HepG2 (cell line): Measurements from ENCODE around the gene UTP15. TPM values are rescaled to one million over a fixed set of nuclear protein-coding genes. Genes with fewer than 3 reads are reported as not detected.
A peak's percentile ranks its signal among the peaks of the same experiment; 100 is the strongest.

ENCODE experiments used
- CBX5 ChIP-seq: sonication (generic); formaldehyde crosslinking; IDR thresholded peaks from 2 replicates; pipeline ENCODE4 v1.4.0; 2020; ENCODE audit warnings: missing genetic modification reagents, borderline replicate concordance
- CCDC6 ChIP-seq: sonication (generic); formaldehyde crosslinking; IDR thresholded peaks from 2 replicates; pipeline ENCODE4 v1.8.1; 2022; ENCODE audit warnings: mild to moderate bottlenecking, missing genetic modification reagents, moderate library complexity
- CHD4 ChIP-seq: fragments of 200-600 bp; sonication (generic); IDR thresholded peaks from 2 replicates; pipeline ENCODE4 v1.7.0; 2017; ENCODE audit warnings: mild to moderate bottlenecking, low read length, borderline replicate concordance
- HNRNPK ChIP-seq: fragments of 200-400 bp; formaldehyde crosslinking; IDR thresholded peaks from 2 replicates; pipeline ENCODE4 v1.6.1; 2018; ENCODE audit warnings: low read length, low read depth, moderate library complexity, mild to moderate bottlenecking; ENCODE audit not compliant: poor library complexity, severe bottlenecking
- HNRNPL ChIP-seq: fragments of 200-400 bp; formaldehyde crosslinking; IDR thresholded peaks from 2 replicates; pipeline ENCODE4 v1.6.1; 2017; ENCODE audit warnings: mild to moderate bottlenecking, low read depth, low read length
- NFE2L2 ChIP-seq: fragments of 150-350 bp; IDR thresholded peaks from 2 replicates; pipeline ENCODE4 v1.6.1; 2014; ENCODE audit warnings: low read length
- ZNF12 ChIP-seq: sonication (generic); formaldehyde crosslinking; IDR thresholded peaks from 2 replicates; pipeline ENCODE4 v1.5.0; 2020; ENCODE audit warnings: missing genetic modification reagents
- ZNF121 ChIP-seq: sonication (generic); formaldehyde crosslinking; IDR thresholded peaks from 2 replicates; pipeline ENCODE4 v1.5.0; 2020; ENCODE audit warnings: mild to moderate bottlenecking, missing genetic modification reagents
- ZNF441 ChIP-seq: sonication (generic); formaldehyde crosslinking; IDR thresholded peaks from 2 replicates; pipeline ENCODE4 v1.7.0; 2021; ENCODE audit warnings: missing genetic modification reagents, borderline replicate concordance
- ZNF766 ChIP-seq: sonication (generic); formaldehyde crosslinking; IDR thresholded peaks from 2 replicates; pipeline ENCODE4 v1.5.0; 2020; ENCODE audit warnings: missing genetic modification reagents, borderline replicate concordance
- ZNF792 ChIP-seq: IDR thresholded peaks from 2 replicates; pipeline ENCODE4 v1.6.1; 2016
- polyA plus RNA-seq, 8 experiments: library from polyadenylated mRNA; depleted of rRNA in 3 of 8; stranded (reverse) in 7 of 8; unstranded in 1 of 8; fragments of >200 nt; fragmentation: Illumina TruSeq in 4 of 8; extraction: Trizol in 4 of 8; gene quantifications; 2 replicates each; pipeline versions ENCODE4 v1.2.1 to v1.2.3, GENCODE V29; 2011 to 2016; ENCODE audit warnings: low read depth in 4 of 8, missing spikeins in 1 of 8, mixed read lengths in 1 of 8; ENCODE audit not compliant: insufficient read depth in 1 of 8
- total RNA-seq, 5 experiments: library from RNA; depleted of rRNA; stranded (reverse); fragments of >200 nt; fragmentation: Illumina TruSeq; extraction: Trizol; gene quantifications; 2 replicates each; pipeline ENCODE4 v1.2.3, GENCODE V29; 2016; ENCODE audit warnings: low read depth in 1 of 5
- TF ChIP-seq, protein P1 (sequence below): sonication (generic); formaldehyde crosslinking; IDR thresholded peaks from 2 replicates; pipeline ENCODE4 v1.4.0; 2020; ENCODE audit warnings: mild to moderate bottlenecking, low read depth, missing genetic modification reagents
- TF ChIP-seq, protein P2 (sequence below): sonication (generic); formaldehyde crosslinking; IDR thresholded peaks from 2 replicates; pipeline ENCODE4 v1.4.0; 2020; ENCODE audit warnings: low read depth, mild to moderate bottlenecking, missing genetic modification reagents
- TF ChIP-seq, protein P3 (sequence below): sonication (generic); formaldehyde crosslinking; IDR thresholded peaks from 2 replicates; pipeline ENCODE4 v1.4.0; 2020; ENCODE audit warnings: mild to moderate bottlenecking, missing genetic modification reagents, borderline replicate concordance
- TF ChIP-seq, protein P4 (sequence below): IDR thresholded peaks from 2 replicates; pipeline ENCODE4 v1.6.1; 2016; ENCODE audit warnings: missing compliant biosample characterization, missing genetic modification reagents, borderline replicate concordance
- TF ChIP-seq, protein P5 (sequence below): sonication (generic); formaldehyde crosslinking; IDR thresholded peaks from 2 replicates; pipeline ENCODE4 v1.4.0; 2020; ENCODE audit warnings: missing genetic modification reagents
- TF ChIP-seq, protein P6 (sequence below): sonication (generic); formaldehyde crosslinking; IDR thresholded peaks from 2 replicates; pipeline ENCODE4 v1.8.1; 2023; ENCODE audit warnings: mild to moderate bottlenecking, missing genetic modification reagents, borderline replicate concordance

The UTP15 gene
- total and polyA plus RNA-seq, 2 of the 13 experiments (the other 11 are each of a cell fraction or from before 2014, with no cell fraction given) = 7.3 to 35.8 TPM

DNA sequence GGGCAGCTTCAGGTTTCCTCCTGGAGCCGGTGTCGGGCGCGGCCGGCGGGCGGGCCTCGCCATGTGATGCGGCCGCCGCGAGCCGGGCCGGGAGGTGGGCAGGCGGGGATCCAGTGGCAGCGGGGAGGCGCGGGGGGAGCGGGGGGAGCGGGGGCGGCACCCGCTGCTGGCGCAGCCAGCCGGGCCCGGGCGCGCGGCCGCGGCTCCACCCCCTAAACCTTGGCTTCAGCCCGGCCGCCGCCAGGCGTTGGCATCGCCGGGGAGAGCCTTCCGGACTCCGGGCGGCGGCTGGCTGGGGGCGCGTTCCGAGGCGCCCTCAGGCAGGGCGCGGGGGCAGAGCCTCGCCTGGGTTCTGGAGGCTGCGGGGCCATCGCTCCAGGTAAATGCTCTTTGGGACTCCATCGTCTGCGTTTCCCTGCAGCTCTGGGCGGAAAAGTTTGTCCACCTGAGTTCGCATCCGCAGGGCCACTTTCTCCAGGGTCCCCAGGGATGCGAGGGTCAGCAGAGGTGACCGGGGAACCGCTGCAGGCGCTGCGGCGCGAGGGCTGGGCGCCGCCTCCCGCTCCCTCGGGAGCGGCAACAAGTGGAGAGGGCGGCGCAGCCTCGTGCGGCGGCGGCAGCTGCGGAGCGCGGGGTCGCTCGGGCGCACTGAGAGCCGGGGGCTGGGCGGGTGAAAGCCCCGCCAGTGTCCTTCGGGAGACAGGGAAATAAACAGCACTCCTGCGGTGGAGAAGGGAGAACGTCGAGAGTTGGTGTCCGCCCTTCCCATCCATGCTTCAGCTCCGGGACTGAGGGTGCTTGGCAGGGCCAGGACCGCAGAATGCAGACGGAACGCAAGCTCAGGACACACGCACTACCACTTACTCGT lies 60.6 kb downstream of the UTP15 start, which contains the start of gene ARHGEF28 (continued):
- TF ChIP-seq, protein P1, sequence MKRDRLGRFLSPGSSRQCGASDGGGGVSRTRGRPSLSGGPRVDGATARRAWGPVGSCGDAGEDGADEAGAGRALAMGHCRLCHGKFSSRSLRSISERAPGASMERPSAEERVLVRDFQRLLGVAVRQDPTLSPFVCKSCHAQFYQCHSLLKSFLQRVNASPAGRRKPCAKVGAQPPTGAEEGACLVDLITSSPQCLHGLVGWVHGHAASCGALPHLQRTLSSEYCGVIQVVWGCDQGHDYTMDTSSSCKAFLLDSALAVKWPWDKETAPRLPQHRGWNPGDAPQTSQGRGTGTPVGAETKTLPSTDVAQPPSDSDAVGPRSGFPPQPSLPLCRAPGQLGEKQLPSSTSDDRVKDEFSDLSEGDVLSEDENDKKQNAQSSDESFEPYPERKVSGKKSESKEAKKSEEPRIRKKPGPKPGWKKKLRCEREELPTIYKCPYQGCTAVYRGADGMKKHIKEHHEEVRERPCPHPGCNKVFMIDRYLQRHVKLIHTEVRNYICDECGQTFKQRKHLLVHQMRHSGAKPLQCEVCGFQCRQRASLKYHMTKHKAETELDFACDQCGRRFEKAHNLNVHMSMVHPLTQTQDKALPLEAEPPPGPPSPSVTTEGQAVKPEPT (CRISPR knock-in tag) = no peak
- TF ChIP-seq NFE2L2 = no peak
- peak; percentile 79; the same call in 1 of the 2 replicates for TF ChIP-seq ZNF441 (CRISPR knock-in tag)
- 0 out of 2 replicates have a peak, but pooled peaks have one; percentile 25 for TF ChIP-seq ZNF792 (CRISPR knock-in tag)
- TF ChIP-seq, protein P2, sequence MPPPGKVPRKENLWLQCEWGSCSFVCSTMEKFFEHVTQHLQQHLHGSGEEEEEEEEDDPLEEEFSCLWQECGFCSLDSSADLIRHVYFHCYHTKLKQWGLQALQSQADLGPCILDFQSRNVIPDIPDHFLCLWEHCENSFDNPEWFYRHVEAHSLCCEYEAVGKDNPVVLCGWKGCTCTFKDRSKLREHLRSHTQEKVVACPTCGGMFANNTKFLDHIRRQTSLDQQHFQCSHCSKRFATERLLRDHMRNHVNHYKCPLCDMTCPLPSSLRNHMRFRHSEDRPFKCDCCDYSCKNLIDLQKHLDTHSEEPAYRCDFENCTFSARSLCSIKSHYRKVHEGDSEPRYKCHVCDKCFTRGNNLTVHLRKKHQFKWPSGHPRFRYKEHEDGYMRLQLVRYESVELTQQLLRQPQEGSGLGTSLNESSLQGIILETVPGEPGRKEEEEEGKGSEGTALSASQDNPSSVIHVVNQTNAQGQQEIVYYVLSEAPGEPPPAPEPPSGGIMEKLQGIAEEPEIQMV (CRISPR knock-in tag) = no peak
- TF ChIP-seq, protein P3, sequence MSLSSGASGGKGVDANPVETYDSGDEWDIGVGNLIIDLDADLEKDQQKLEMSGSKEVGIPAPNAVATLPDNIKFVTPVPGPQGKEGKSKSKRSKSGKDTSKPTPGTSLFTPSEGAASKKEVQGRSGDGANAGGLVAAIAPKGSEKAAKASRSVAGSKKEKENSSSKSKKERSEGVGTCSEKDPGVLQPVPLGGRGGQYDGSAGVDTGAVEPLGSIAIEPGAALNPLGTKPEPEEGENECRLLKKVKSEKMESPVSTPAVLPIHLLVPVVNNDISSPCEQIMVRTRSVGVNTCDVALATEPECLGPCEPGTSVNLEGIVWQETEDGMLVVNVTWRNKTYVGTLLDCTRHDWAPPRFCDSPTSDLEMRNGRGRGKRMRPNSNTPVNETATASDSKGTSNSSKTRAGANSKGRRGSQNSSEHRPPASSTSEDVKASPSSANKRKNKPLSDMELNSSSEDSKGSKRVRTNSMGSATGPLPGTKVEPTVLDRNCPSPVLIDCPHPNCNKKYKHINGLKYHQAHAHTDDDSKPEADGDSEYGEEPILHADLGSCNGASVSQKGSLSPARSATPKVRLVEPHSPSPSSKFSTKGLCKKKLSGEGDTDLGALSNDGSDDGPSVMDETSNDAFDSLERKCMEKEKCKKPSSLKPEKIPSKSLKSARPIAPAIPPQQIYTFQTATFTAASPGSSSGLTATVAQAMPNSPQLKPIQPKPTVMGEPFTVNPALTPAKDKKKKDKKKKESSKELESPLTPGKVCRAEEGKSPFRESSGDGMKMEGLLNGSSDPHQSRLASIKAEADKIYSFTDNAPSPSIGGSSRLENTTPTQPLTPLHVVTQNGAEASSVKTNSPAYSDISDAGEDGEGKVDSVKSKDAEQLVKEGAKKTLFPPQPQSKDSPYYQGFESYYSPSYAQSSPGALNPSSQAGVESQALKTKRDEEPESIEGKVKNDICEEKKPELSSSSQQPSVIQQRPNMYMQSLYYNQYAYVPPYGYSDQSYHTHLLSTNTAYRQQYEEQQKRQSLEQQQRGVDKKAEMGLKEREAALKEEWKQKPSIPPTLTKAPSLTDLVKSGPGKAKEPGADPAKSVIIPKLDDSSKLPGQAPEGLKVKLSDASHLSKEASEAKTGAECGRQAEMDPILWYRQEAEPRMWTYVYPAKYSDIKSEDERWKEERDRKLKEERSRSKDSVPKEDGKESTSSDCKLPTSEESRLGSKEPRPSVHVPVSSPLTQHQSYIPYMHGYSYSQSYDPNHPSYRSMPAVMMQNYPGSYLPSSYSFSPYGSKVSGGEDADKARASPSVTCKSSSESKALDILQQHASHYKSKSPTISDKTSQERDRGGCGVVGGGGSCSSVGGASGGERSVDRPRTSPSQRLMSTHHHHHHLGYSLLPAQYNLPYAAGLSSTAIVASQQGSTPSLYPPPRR (CRISPR knock-in tag) = no peak; the same call in 1 of the 2 replicates
- TF ChIP-seq CHD4 = no peak
- TF ChIP-seq HNRNPL = peak; percentile 69; the same call in 1 of the 2 replicates
- TF ChIP-seq ZNF121 (CRISPR knock-in tag) = peak; percentile 27; the same call in 1 of the 2 replicates
- TF ChIP-seq CBX5 (CRISPR knock-in tag) = no peak
- TF ChIP-seq, protein P4, sequence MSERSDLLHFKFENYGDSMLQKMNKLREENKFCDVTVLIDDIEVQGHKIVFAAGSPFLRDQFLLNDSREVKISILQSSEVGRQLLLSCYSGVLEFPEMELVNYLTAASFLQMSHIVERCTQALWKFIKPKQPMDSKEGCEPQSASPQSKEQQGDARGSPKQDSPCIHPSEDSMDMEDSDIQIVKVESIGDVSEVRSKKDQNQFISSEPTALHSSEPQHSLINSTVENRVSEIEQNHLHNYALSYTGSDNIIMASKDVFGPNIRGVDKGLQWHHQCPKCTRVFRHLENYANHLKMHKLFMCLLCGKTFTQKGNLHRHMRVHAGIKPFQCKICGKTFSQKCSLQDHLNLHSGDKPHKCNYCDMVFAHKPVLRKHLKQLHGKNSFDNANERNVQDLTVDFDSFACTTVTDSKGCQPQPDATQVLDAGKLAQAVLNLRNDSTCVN (CRISPR knock-in tag) = no peak
- TF ChIP-seq, protein P5, sequence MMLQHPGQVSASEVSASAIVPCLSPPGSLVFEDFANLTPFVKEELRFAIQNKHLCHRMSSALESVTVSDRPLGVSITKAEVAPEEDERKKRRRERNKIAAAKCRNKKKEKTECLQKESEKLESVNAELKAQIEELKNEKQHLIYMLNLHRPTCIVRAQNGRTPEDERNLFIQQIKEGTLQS (CRISPR knock-in tag) = no peak
- TF ChIP-seq, protein P6, sequence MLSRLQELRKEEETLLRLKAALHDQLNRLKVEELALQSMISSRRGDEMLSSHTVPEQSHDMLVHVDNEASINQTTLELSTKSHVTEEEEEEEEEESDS (CRISPR knock-in tag) = no peak
- no peak for TF ChIP-seq ZNF766
- TF ChIP-seq ZNF12 = no peak
- peak; percentile 39 for TF ChIP-seq HNRNPK
- TF ChIP-seq CCDC6 = peak; percentile 46; the same call in 1 of the 2 replicates
- TF ChIP-seq, all 625 proteins: peak for 115
